PC-3 (cell line): Measurements from ENCODE around the gene DUS1L.
"Not testable (repeated sequence)": the region's sequence is repeated elsewhere in the genome, so short reads cannot be mapped to it uniquely, and the experiment has no call there.

Experiments used
- CTCF ChIP-seq: fragments of 300-600 bp; sonication (generic); conservative IDR thresholded peaks from 2 replicates; pipeline ENCODE4 v1.5.1; 2017; ENCODE audit warnings: antibody characterized with exemption, low read depth, mild to moderate bottlenecking, low read length
- EZH2 ChIP-seq: fragments of 300-600 bp; sonication (generic); IDR thresholded peaks from one replicate; pipeline ENCODE4 v1.6.1; 2017; ENCODE audit warnings: antibody characterized with exemption, mild to moderate bottlenecking, low read length; ENCODE audit not compliant: unreplicated experiment
- EZH2phosphoT487 ChIP-seq: fragments of 300-600 bp; sonication (generic); IDR thresholded peaks from 2 replicates; pipeline ENCODE4 v1.6.1; 2018; ENCODE audit warnings: mild to moderate bottlenecking, antibody characterized with exemption, low read length, borderline replicate concordance

GRCh38 chr17:82038796-82039409 lies 26.7 kb downstream of the DUS1L start:
- TF ChIP-seq CTCF, EZH2, EZH2phosphoT487: not testable (repeated sequence)
